ENCODE measurements around the gene KRTAP10-7.
"Not testable (repeated sequence)": the region's sequence is repeated elsewhere in the genome, so short reads cannot be mapped to it uniquely, and the experiment has no call there.

Gene KRTAP10-7

DNA sequence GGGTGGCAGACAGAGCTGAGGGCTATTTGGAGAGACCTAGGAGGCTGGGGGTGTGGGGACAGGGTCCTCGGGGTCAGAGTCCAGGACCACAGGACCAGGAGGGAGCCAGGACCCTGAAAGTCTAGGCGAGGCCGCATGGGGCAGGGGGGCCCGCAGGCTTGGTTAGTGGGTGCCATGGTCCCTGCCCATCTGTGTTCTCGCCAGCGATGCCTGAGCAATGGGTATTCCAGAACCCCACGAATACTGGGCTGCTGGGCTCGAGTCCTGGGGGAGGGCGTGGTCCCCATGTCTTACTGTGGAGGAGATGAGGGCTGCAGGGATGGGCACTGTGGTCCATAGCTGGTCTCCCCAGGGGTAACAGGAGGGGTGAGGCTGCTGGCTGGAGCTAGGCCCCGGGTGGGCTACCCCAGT lies 10.1 kb upstream of the KRTAP10-7 start:
- H3K4me3 ChIP-seq (ENCODE audit: low read depth, low read length), result no peak overlapping the region
- TF ChIP-seq, protein P1, sequence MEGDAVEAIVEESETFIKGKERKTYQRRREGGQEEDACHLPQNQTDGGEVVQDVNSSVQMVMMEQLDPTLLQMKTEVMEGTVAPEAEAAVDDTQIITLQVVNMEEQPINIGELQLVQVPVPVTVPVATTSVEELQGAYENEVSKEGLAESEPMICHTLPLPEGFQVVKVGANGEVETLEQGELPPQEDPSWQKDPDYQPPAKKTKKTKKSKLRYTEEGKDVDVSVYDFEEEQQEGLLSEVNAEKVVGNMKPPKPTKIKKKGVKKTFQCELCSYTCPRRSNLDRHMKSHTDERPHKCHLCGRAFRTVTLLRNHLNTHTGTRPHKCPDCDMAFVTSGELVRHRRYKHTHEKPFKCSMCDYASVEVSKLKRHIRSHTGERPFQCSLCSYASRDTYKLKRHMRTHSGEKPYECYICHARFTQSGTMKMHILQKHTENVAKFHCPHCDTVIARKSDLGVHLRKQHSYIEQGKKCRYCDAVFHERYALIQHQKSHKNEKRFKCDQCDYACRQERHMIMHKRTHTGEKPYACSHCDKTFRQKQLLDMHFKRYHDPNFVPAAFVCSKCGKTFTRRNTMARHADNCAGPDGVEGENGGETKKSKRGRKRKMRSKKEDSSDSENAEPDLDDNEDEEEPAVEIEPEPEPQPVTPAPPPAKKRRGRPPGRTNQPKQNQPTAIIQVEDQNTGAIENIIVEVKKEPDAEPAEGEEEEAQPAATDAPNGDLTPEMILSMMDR (IDR thresholded peaks at IDR 0.05; ENCODE audit: low read depth, low read length), result no peak
- DNase-seq (ENCODE audit: low read depth, low spot score), result no peak
- in situ Hi-C loops (cut with HindIII; ENCODE audit: low sequenced_read_pairs), result no loop called here

DNA sequence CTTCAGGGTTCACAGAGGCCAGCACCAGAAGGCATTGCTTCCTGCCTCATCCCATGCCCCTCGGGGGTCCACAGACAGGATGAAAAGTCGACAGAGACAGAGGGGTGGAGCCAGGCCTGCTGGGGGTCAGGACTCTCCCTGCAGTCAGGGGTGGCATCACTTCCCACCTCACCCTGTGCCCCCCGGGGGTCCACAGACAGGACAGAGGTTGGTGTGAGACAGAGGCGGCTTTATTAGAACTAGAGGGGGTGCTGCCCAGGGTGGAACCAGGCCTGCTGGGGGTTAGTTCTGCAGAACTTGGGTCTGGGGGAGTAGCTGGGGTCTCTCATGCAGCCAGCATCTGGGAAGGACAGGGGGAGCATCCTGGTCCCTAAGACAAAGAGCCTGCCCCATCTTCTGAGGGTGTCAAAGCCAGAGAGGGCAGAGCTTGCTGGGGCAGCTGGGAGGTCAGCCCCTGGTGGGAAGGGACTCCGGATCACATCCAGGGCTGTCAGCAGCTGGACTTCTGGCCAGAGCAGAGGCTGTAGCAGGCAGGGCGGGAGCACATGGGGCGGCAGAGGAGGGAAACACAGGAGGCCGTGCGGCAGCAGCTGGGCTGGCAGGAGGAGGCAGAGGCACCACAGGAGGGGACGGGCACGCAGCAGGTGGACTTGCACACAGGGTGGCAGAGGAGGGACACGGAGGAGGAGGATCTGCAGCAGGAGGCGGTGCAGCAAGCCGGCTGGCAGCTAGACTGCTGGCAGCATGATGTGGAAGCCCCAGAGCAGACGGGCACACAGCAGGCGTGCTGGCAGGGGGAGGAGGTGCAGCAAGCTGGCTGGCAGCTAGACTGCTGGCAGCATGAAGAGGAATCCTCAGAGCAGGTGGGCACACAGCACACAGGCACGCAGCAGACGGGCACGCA lies 9.2 kb upstream of the KRTAP10-7 start:
- H3K4me3 ChIP-seq (ENCODE audit: low read depth, low read length); in situ Hi-C loops (cut with HindIII; ENCODE audit: low sequenced_read_pairs); DNase-seq (ENCODE audit: low read depth, low spot score): not testable (repeated sequence)

DNA sequence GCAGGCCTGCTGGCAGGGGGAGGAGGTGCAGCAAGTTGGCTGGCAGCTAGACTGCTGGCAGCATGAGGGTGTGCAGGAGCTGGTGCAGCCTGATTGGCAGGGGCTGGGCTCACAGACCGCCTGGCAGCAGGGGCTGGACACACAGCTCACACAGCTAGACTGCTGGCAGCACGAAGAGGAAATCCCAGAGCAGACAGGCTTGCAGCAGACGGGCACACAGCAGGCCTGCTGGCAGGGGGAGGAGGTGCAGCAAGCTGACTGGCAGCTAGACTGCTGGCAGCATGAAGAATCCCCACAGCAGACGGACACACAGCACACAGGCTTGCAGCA lies 8.6 kb upstream of the KRTAP10-7 start:
- H3K4me3 ChIP-seq (ENCODE audit: low read depth, low read length); DNase-seq (ENCODE audit: low read depth, low spot score); in situ Hi-C loops (cut with HindIII; ENCODE audit: low sequenced_read_pairs): not testable (repeated sequence)

DNA sequence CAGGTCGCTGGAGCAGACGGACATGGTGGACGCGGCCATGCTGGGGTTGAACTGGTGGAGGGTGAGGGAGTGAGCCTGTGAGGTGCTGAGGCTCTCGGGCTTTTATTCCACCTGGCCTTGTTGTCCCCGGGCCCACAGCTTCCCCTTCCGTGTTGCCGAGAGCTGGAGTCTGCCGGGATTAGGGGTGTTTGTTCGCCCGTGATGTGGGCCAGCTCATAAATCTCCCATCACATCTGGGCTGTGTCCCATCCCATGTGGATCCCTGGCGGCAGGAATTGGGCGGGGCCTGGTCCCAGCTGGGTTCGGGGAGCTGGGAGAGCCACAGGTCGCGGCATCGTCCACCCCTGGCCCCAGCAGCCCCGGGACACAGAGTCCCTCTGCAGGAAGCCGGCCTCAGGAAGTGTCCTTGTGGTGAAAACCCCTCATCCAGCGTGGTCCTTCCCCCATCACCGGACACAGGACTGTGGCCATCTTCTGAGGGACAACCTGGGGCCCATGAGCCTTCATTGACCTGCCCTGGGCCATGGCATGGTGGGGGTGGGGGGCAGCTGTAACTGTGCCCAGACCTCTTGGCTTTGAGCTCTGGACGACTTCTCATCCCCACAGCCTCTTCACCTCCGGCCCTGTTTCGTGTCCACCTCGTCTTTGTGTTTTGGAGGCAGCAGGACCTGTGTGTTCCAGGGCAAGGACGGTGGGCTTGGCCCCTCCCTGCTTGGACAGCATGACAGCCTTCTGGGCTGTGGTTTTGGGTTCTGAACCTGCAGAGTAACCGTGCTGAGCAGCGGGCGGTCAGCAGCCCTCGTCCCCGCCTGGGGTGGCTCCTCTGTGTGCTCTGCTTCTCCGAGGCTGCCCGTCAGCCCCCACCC lies 7.7 kb upstream of the KRTAP10-7 start, which contains the start of gene KRTAP10-6:
KRTAP10-6 (minus strand) TSS at position 60 of the 866 bp plus-strand sequence; CDS start at position 39, 21 bp downstream.
- DNase-seq (ENCODE audit: low read depth, low spot score), result no peak
- in situ Hi-C loops (cut with HindIII; ENCODE audit: low sequenced_read_pairs), result no loop called here
- TF ChIP-seq, protein P1 (IDR thresholded peaks at IDR 0.05; ENCODE audit: low read depth, low read length), result no peak
- no peak within 1 kb of the TSS for H3K4me3 ChIP-seq (ENCODE audit: low read depth, low read length)

DNA sequence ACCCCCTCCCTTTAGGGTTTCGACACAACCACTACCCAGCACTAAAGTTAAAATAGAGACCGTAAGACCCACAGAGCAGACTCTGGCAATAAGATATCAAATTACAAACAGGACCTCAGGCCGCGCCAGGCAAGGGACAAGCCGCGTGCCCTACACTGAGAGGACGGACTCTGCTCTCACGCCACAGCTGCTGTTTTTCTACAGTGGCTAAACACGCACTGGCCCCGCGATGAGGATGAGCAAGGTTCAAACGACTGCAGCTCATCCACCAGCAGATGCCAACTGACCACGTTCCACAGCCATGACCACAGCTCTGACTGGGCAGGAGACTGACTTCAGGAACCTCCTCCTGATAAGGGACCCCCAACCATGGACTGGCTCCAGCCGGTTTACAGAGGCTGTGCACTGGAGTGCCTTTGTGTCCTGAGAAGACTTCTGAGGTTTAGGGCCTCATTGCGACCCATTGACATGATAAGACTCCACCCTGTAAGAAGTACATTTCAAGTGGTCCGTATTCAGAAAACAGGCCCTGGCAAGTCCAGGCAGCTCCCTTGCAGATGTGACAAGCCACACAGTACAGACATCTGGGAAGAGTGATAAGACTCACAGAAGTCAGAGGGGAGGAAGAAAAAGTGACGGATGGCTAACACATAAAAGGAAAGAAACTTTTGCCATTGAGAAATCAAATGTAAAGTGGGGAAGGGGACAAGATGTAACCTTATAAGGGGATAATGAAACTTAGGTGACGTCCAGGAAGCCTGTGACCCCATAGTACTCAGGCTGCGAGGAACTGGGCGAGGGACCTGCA lies 6.6 kb upstream of the KRTAP10-7 start:
- TF ChIP-seq, protein P1 (IDR thresholded peaks at IDR 0.05; ENCODE audit: low read depth, low read length), result no peak
- no peak for DNase-seq (ENCODE audit: low read depth, low spot score)
- in situ Hi-C loops (cut with HindIII; ENCODE audit: low sequenced_read_pairs), result no loop called here
- no peak overlapping the region for H3K4me3 ChIP-seq (ENCODE audit: low read depth, low read length)

DNA sequence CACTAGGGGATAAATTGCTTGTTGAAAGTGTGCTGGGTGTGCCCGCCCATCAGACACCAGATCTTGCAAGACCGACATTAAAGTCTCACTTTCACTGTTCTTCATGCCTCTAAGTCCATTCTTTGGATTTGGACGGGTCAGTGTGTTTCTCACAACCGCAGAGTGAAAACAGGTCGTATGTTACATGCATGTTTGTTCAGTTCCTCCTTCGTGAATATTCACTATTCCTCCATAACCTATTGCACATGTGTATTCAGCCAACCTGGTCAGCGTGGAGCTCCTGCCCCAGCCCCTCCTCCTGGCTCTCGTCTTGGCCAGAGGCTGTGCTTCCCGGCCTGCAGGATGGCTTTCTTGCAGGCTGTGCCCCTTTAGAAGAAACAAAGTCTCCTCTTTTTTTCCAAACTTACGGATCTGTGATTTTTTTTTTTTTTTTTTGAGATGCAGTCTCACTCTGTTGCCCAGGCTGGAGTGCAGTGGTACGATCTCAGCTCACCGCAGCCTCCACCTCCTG lies 5.9 kb upstream of the KRTAP10-7 start:
- in situ Hi-C loops (cut with HindIII; ENCODE audit: low sequenced_read_pairs), result no loop called here
- TF ChIP-seq, protein P1 (IDR thresholded peaks at IDR 0.05; ENCODE audit: low read depth, low read length), result no peak
- H3K4me3 ChIP-seq (ENCODE audit: low read depth, low read length), result no peak overlapping the region
- DNase-seq (ENCODE audit: low read depth, low spot score), result no peak

DNA sequence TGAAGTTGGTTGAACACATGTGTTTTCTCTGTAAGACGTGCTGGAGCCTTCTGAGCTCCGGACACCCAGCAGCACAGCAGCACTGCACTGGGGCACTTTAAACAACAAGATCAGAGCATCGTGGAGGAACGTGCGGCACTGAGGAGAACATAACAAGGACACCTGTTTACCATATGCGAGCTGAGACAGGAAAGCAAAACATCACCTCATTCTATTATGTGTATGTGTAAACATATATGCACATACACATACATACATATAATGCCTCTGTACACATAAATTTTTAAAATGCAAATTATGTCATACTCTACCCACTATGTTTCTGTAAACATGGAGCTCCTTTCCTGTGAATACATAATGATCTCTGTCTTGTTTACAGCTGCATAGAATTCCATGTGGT lies 4.9 kb upstream of the KRTAP10-7 start:
- no peak overlapping the region for H3K4me3 ChIP-seq (ENCODE audit: low read depth, low read length)
- no peak for DNase-seq (ENCODE audit: low read depth, low spot score)
- TF ChIP-seq, protein P1 (IDR thresholded peaks at IDR 0.05; ENCODE audit: low read depth, low read length), result no peak
- in situ Hi-C loops (cut with HindIII; ENCODE audit: low sequenced_read_pairs), result no loop called here
